Measurements from ENCODE around the gene PLA1A.

PLA1A gene

GRCh38 chr3:119608405-119609000 is 10.8 kb downstream of the PLA1A start:
- no peak for DNase-seq (ENCODE audit: low spot score)

GRCh38 chr3:119609301-119609700 is 11.6 kb downstream of the PLA1A start:
- no peak for DNase-seq (ENCODE audit: low spot score)

- DNase-seq (ENCODE audit: low spot score) = no peak
Measured at GRCh38 chr3:119611664-119612063, 14.0 kb downstream of the PLA1A start.

GRCh38 chr3:119613201-119613600 is 15.5 kb downstream of the PLA1A start:
- no peak for DNase-seq (ENCODE audit: low spot score)

- DNase-seq (ENCODE audit: low spot score) = no peak
Measured at GRCh38 chr3:119613872-119614271, 16.2 kb downstream of the PLA1A start.

- DNase-seq (ENCODE audit: low spot score) = no peak
Measured at GRCh38 chr3:119616056-119616455, 18.4 kb downstream of the PLA1A start.

GRCh38 chr3:119619094-119619493 is 21.4 kb downstream of the PLA1A start:
- DNase-seq (ENCODE audit: low spot score) = no peak

- no peak for DNase-seq (ENCODE audit: low spot score)
Measured at GRCh38 chr3:119620899-119621298, 23.2 kb downstream of the PLA1A start.

- no peak for DNase-seq (ENCODE audit: low spot score)
Measured at GRCh38 chr3:119624002-119624720, 26.5 kb downstream of the PLA1A start.

GRCh38 chr3:119625451-119626153 is 27.9 kb downstream of the PLA1A start:
- DNase-seq (ENCODE audit: low spot score) = no peak

- DNase-seq (ENCODE audit: low spot score) = no peak
Measured at GRCh38 chr3:119626196-119626595, 28.5 kb downstream of the PLA1A start.

GRCh38 chr3:119627461-119627860 is 29.8 kb downstream of the PLA1A start:
- DNase-seq (ENCODE audit: low spot score) = no peak

GRCh38 chr3:119628390-119628789 is 30.7 kb downstream of the PLA1A start:
- no peak for DNase-seq (ENCODE audit: low spot score)

- DNase-seq (ENCODE audit: low spot score) = no peak
Measured at GRCh38 chr3:119628816-119629445, 31.2 kb downstream of the PLA1A start.

GRCh38 chr3:119630128-119630879 is 32.6 kb downstream of the PLA1A start:
- no peak for DNase-seq (ENCODE audit: low spot score)

GRCh38 chr3:119630880-119631329 is 33.2 kb downstream of the PLA1A start:
- no peak for DNase-seq (ENCODE audit: low spot score)

GRCh38 chr3:119631516-119631915 is 33.8 kb downstream of the PLA1A start:
- DNase-seq (ENCODE audit: low spot score) = no peak

- DNase-seq (ENCODE audit: low spot score) = no peak
Measured at GRCh38 chr3:119632216-119632615, 34.5 kb downstream of the PLA1A start.

- DNase-seq (ENCODE audit: low spot score) = no peak
Measured at GRCh38 chr3:119632829-119633228, 35.1 kb downstream of the PLA1A start.

GRCh38 chr3:119635719-119636118 is 38.0 kb downstream of the PLA1A start:
- DNase-seq (ENCODE audit: low spot score) = no peak

GRCh38 chr3:119636249-119636648 is 38.6 kb downstream of the PLA1A start:
- no peak for DNase-seq (ENCODE audit: low spot score)

Data from iPS-NIHi11 (cell line).